H9 (cell line): ENCODE data around the gene ALDH9A1. TPM values are rescaled to one million over a fixed set of nuclear protein-coding genes. Genes with fewer than 3 reads are reported as not detected.

Source experiments
- DNase-seq: peaks from one replicate; pipeline ENCODE4 v3.0.0-alpha.2; 2017
- H2AFZ ChIP-seq: one replicate; pipeline ENCODE4 v1.6.1; 2013; ENCODE audit warnings: mild to moderate bottlenecking, low read length, control low read depth, moderate library complexity
- H2AK5ac ChIP-seq: 2 replicates; pipeline ENCODE4 v1.6.1; 2013; ENCODE audit warnings: low read length, control low read depth, mixed read lengths; ENCODE audit not compliant: insufficient read length
- H2BK120ac ChIP-seq: one replicate; pipeline ENCODE4 v1.6.1; 2013; ENCODE audit warnings: low read depth, mild to moderate bottlenecking, low read length, control low read depth, inconsistent platforms; ENCODE audit not compliant: poor library complexity, severe bottlenecking
- H2BK12ac ChIP-seq: 2 replicates; pipeline ENCODE4 v1.6.1; 2013; ENCODE audit warnings: low read length, control low read depth, mixed read lengths, low read depth; ENCODE audit not compliant: insufficient read length
- H2BK15ac ChIP-seq: 2 replicates; pipeline ENCODE4 v1.6.1; 2013; ENCODE audit warnings: low read depth, low read length, control low read depth
- H2BK20ac ChIP-seq: one replicate; pipeline ENCODE4 v1.6.1; 2013; ENCODE audit warnings: low read depth, mild to moderate bottlenecking, low read length, control low read depth, inconsistent platforms; ENCODE audit not compliant: poor library complexity, severe bottlenecking
- H2BK5ac ChIP-seq: 2 replicates; pipeline ENCODE4 v1.6.1; 2013; ENCODE audit warnings: low read length, control low read depth, mixed read lengths; ENCODE audit not compliant: insufficient read length
- H3K14ac ChIP-seq: 2 replicates; pipeline ENCODE4 v1.6.1; 2013; ENCODE audit warnings: low read length, control low read depth; ENCODE audit not compliant: insufficient read depth
- H3K18ac ChIP-seq: 2 replicates; pipeline ENCODE4 v1.6.1; 2013; ENCODE audit warnings: low read depth, mild to moderate bottlenecking, mixed read lengths, low read length, control low read depth; ENCODE audit not compliant: insufficient read length
- H3K23ac ChIP-seq: 2 replicates; pipeline ENCODE4 v1.6.1; 2013; ENCODE audit warnings: low read length, control low read depth, mixed read lengths, low read depth; ENCODE audit not compliant: insufficient read length
- H3K23me2 ChIP-seq: 2 replicates; pipeline ENCODE4 v1.6.1; 2013; ENCODE audit warnings: low read depth, mild to moderate bottlenecking, mixed read lengths, low read length, control low read depth; ENCODE audit not compliant: insufficient read length, poor library complexity, severe bottlenecking
- H3K27ac ChIP-seq: 2 replicates; pipeline ENCODE4 v1.5.1; 2013; ENCODE audit warnings: low read length, control low read depth, mixed read lengths, low read depth; ENCODE audit not compliant: insufficient read length
- H3K27me3 ChIP-seq: 2 replicates; pipeline ENCODE4 v1.6.1; 2013; ENCODE audit warnings: low read length, control low read depth, inconsistent platforms; ENCODE audit not compliant: insufficient read depth
- H3K4ac ChIP-seq: 2 replicates; pipeline ENCODE4 v1.6.1; 2013; ENCODE audit warnings: low read depth, mild to moderate bottlenecking, control low read depth, inconsistent platforms, low read length, moderate library complexity
- H3K4me1 ChIP-seq: 2 replicates; pipeline ENCODE4 v1.6.1; 2013; ENCODE audit warnings: low read length, control low read depth, inconsistent platforms; ENCODE audit not compliant: insufficient read depth
- H3K4me2 ChIP-seq: 2 replicates; pipeline ENCODE4 v1.6.1; 2013; ENCODE audit warnings: low read length, control low read depth, mixed read lengths; ENCODE audit not compliant: insufficient read length, insufficient read depth
- H3K56ac ChIP-seq: 2 replicates; pipeline ENCODE4 v1.6.1; 2013; ENCODE audit warnings: low read depth, mild to moderate bottlenecking, mixed read lengths, low read length, control low read depth; ENCODE audit not compliant: insufficient read length
- H3K79me1 ChIP-seq: 2 replicates; pipeline ENCODE4 v1.6.1; 2013; ENCODE audit warnings: low read depth, mild to moderate bottlenecking, moderate library complexity, low read length, control low read depth, inconsistent platforms; ENCODE audit not compliant: insufficient read depth, poor library complexity, severe bottlenecking
- H3K79me2 ChIP-seq: 2 replicates; pipeline ENCODE4 v1.6.1; 2013; ENCODE audit warnings: low read length, control low read depth, inconsistent platforms; ENCODE audit not compliant: insufficient read depth
- H3K9ac ChIP-seq: 2 replicates; pipeline ENCODE4 v1.6.1; 2013; ENCODE audit warnings: low read length, control low read depth, mixed read lengths; ENCODE audit not compliant: insufficient read length; ENCODE audit errors: extremely low read depth
- H3K9me3 ChIP-seq: one replicate; pipeline ENCODE4 v1.6.1; 2013; ENCODE audit warnings: low read depth, low read length, inconsistent platforms; ENCODE audit not compliant: control insufficient read depth
- H3T11ph ChIP-seq: one replicate; pipeline ENCODE4 v1.6.1; 2013; ENCODE audit warnings: mild to moderate bottlenecking, low read length, control low read depth, inconsistent platforms
- H4K20me1 ChIP-seq: one replicate; pipeline ENCODE4 v1.6.1; 2013; ENCODE audit not compliant: control insufficient read depth, insufficient read length, insufficient read depth
- H4K5ac ChIP-seq: 2 replicates; pipeline ENCODE4 v1.6.1; 2013; ENCODE audit warnings: low read depth, mild to moderate bottlenecking, mixed read lengths, low read length, control low read depth; ENCODE audit not compliant: insufficient read length
- H4K8ac ChIP-seq: replicated peaks from 2 replicates; pipeline ENCODE4 v1.6.1; 2013; ENCODE audit warnings: low read length, control low read depth, mixed read lengths, low read depth; ENCODE audit not compliant: insufficient read length
- H4K91ac ChIP-seq: 2 replicates; pipeline ENCODE4 v1.6.1; 2013; ENCODE audit warnings: low read depth, mild to moderate bottlenecking, moderate library complexity, mixed read lengths, low read length, control low read depth; ENCODE audit not compliant: insufficient read length
- H3K27ac Mint-ChIP-seq, 3 experiments: 2 replicates in 2 of 3; 3 replicates in 1 of 3; pipeline ENCODE4 v1.8.0; 2020 to 2021; ENCODE audit warnings: mixed read lengths in 3 of 3, mild to moderate bottlenecking in 1 of 3, moderate library complexity in 1 of 3
- H3K27me3 Mint-ChIP-seq: 2 replicates; pipeline ENCODE4 v1.8.0; 2021; ENCODE audit warnings: low read depth, mild to moderate bottlenecking, moderate library complexity, mixed read lengths
- H3K36me3 Mint-ChIP-seq, 3 experiments: 2 replicates in 2 of 3; 3 replicates in 1 of 3; pipeline ENCODE4 v1.8.0; 2020 to 2021; ENCODE audit warnings: low read depth in 3 of 3, mixed read lengths in 3 of 3; ENCODE audit not compliant: insufficient read depth in 1 of 3
- H3K4me1 Mint-ChIP-seq, 2 experiments: 2 replicates each; pipeline ENCODE4 v1.8.0; 2020; ENCODE audit warnings: mixed read lengths in 2 of 2
- H3K4me3 Mint-ChIP-seq, 2 experiments: 2 replicates in 1 of 2; 3 replicates in 1 of 2; pipeline ENCODE4 v1.8.0; 2020 to 2021; ENCODE audit warnings: mild to moderate bottlenecking in 2 of 2, mixed read lengths in 2 of 2, moderate library complexity in 1 of 2
- H3K9me3 Mint-ChIP-seq, 2 experiments: 2 replicates in 1 of 2; 3 replicates in 1 of 2; pipeline ENCODE4 v1.8.0; 2020; ENCODE audit warnings: mild to moderate bottlenecking in 2 of 2, mixed read lengths in 2 of 2, moderate library complexity in 1 of 2
- CTCF ChIP-seq: fragments of 200-600 bp; sonication (generic); conservative IDR thresholded peaks from 3 replicates; pipeline ENCODE4 v1.8.0; 2021; ENCODE audit warnings: antibody characterized with exemption, mild to moderate bottlenecking
- WGBS: extraction: QIAGEN DNeasy Blood & Tissue Kit; methylation state at CpG from one replicate; pipeline ENCODE4 v1.1.7; 2013; ENCODE audit warnings: missing lambda C conversion rate, low lambda C conversion rate, mixed read lengths; ENCODE audit not compliant: insufficient read length; ENCODE audit errors: extremely low coverage; 5-methylcytosine and 5-hydroxymethylcytosine counted together
- total RNA-seq: library from RNA; stranded (reverse); gene quantifications from 2 replicates; pipeline ENCODE4 v1.2.1, GENCODE V29; 2021

The ALDH9A1 gene
- total RNA-seq, 1 experiment from 2014 or later, result 55.0 TPM

- H3K4me1 Mint-ChIP-seq, result peaks cover 0 to 12% of the 10 kb centered on the region in 2 experiments; a peak in 3 of 4 replicates
- Histone ChIP-seq H4K20me1 (no peaks in the 10 kb centered on the region), H2BK120ac (no peak overlapping the region), H2BK15ac (no peak overlapping the region), H3T11ph (no peak overlapping the region), H3K27ac (no peak overlapping the region), H3K4me1 (no peaks in the 10 kb centered on the region), H3K79me1 (no peaks in the 10 kb centered on the region), H2BK20ac (no peak overlapping the region), H3K56ac (no peak overlapping the region), H3K23ac (no peak overlapping the region), H2AK5ac (no peak overlapping the region), H4K91ac (no peak overlapping the region), H4K8ac (no peak overlapping the region), H2BK12ac (no peak overlapping the region), H3K14ac (no peak overlapping the region), H3K4ac (no peak overlapping the region), H3K18ac (no peak overlapping the region), H3K79me2 (no peaks in the 10 kb centered on the region), H2AFZ (no peak overlapping the region), H2BK5ac (no peak overlapping the region), H3K23me2 (no peaks in the 10 kb centered on the region), H3K9me3 (no peaks in the 10 kb centered on the region), H3K9ac (no peak overlapping the region), H3K4me2 (no peak overlapping the region), H4K5ac (no peak overlapping the region), H3K27me3 (no peaks in the 10 kb centered on the region)
- whole genome bisulfite sequencing, result no CpG with 5 or more reads among the region's 4 CpGs
- TF ChIP-seq CTCF, result no peak
- no peaks in the 10 kb centered on the region for H3K9me3 Mint-ChIP-seq
- H3K4me3 Mint-ChIP-seq, result no peak overlapping the region
- H3K36me3 Mint-ChIP-seq, result no peaks in the 10 kb centered on the region
- peaks cover 6% of the 10 kb centered on the region; the same call in 1 of the 2 replicates for H3K27me3 Mint-ChIP-seq
- DNase-seq, result no peak
- no peak overlapping the region for H3K27ac Mint-ChIP-seq
These were observed 73.9 kb downstream of the ALDH9A1 start for GRCh38 chr1:165624441-165624840.
